RKO (cell line): Measurements from ENCODE around the gene RNF20.
"Not testable (repeated sequence)": the region's sequence is repeated elsewhere in the genome, so short reads cannot be mapped to it uniquely, and the experiment has no call there.

ENCODE experiments used
- DNase-seq: peaks from one replicate; pipeline ENCODE4 v3.0.0-alpha.2; 2016; ENCODE audit warnings: low spot score

Gene RNF20

GRCh38 chr9:101533334-101534204, at the start of gene RNF20:
Gene RNF20 (plus strand): TSS chr9:101533853. CDS start chr9:101535424, 1,571 bp downstream.
- DNase-seq: peak; percentile 100

- DNase-seq: no peak
Measured at GRCh38 chr9:101484046-101484445, 49.6 kb upstream of the RNF20 start.

- DNase-seq: peak; percentile 84
Measured at GRCh38 chr9:101485924-101486692, 47.5 kb upstream of the RNF20 start.

- peak; percentile 90 for DNase-seq
Measured at GRCh38 chr9:101486693-101487442, 46.8 kb upstream of the RNF20 start.

- DNase-seq: peak; percentile 51
Measured at GRCh38 chr9:101487443-101487840, 46.2 kb upstream of the RNF20 start.

GRCh38 chr9:101495810-101496209, 37.8 kb upstream of the RNF20 start:
- no peak for DNase-seq

- DNase-seq: no peak
Measured at GRCh38 chr9:101498323-101498722, 35.3 kb upstream of the RNF20 start.

- no peak for DNase-seq
Measured at GRCh38 chr9:101504188-101504587, 29.5 kb upstream of the RNF20 start.

GRCh38 chr9:101508211-101508610, 25.4 kb upstream of the RNF20 start:
- DNase-seq: no peak

GRCh38 chr9:101509572-101509971, 24.1 kb upstream of the RNF20 start:
- peak; percentile 46 for DNase-seq

GRCh38 chr9:101510459-101510858, 23.2 kb upstream of the RNF20 start:
- no peak for DNase-seq

- DNase-seq: no peak
Measured at GRCh38 chr9:101511009-101511408, 22.6 kb upstream of the RNF20 start.

GRCh38 chr9:101512116-101512515, 21.5 kb upstream of the RNF20 start:
- DNase-seq: no peak

GRCh38 chr9:101513351-101513750, 20.3 kb upstream of the RNF20 start:
- DNase-seq: no peak

- DNase-seq: no peak
Measured at GRCh38 chr9:101514071-101514470, 19.6 kb upstream of the RNF20 start.

GRCh38 chr9:101516655-101517054, 17.0 kb upstream of the RNF20 start:
- DNase-seq: no peak

- not testable (repeated sequence) for DNase-seq
Measured at GRCh38 chr9:101518489-101518888, 15.2 kb upstream of the RNF20 start.

- no peak for DNase-seq
Measured at GRCh38 chr9:101524371-101524770, 9.3 kb upstream of the RNF20 start.

GRCh38 chr9:101527066-101527465, 6.6 kb upstream of the RNF20 start:
- peak; percentile 73 for DNase-seq

- DNase-seq: no peak
Measured at GRCh38 chr9:101528015-101528414, 5.6 kb upstream of the RNF20 start.

- DNase-seq: peak; percentile 89
Measured at GRCh38 chr9:101530076-101530711, 3.5 kb upstream of the RNF20 start.

- peak; percentile 88 for DNase-seq
Measured at GRCh38 chr9:101536351-101536750, 2.7 kb downstream of the RNF20 start.
